WTC11 (cell line): Measurements from ENCODE around the gene FBRSL1. TPM values are rescaled to one million over a fixed set of nuclear protein-coding genes. Genes with fewer than 3 reads are reported as not detected.

Experiments used
- ATAC-seq: fragments of 200-7000 bp; cut with Tn5 transposase; 2 replicates; pipeline ENCODE4 v1.10.0; 2021; ENCODE audit warnings: mild to moderate bottlenecking, moderate library complexity
- CTCF ChIA-PET: fragments of 300-600 bp; sonication (Branson Sonifier 250); formaldehyde crosslinking; loops from one replicate; lab custom pipeline; 2021; ENCODE audit warnings: antibody characterized with exemption; lab: Charles Lee
- POLR2A ChIA-PET: fragments of 350-600 bp; sonication (Branson Sonifier 250); formaldehyde crosslinking; loops from one replicate; lab custom pipeline; 2021; ENCODE audit warnings: antibody characterized with exemption; lab: Charles Lee
- DNase-seq: peaks from one replicate; pipeline ENCODE4 v3.0.0; 2021; ENCODE audit warnings: low spot score
- H3K27ac Mint-ChIP-seq: 2 replicates; pipeline ENCODE4 v1.8.0; 2021; ENCODE audit warnings: mixed read lengths
- H3K27me3 Mint-ChIP-seq: 2 replicates; pipeline ENCODE4 v1.8.0; 2021; ENCODE audit warnings: low read depth, mild to moderate bottlenecking, moderate library complexity, mixed read lengths
- H3K36me3 Mint-ChIP-seq: 2 replicates; pipeline ENCODE4 v1.8.0; 2021; ENCODE audit warnings: mixed read lengths
- H3K4me1 Mint-ChIP-seq: 2 replicates; pipeline ENCODE4 v1.8.0; 2022; ENCODE audit warnings: mixed read lengths
- H3K4me3 Mint-ChIP-seq: 2 replicates; pipeline ENCODE4 v1.8.0; 2021; ENCODE audit warnings: mild to moderate bottlenecking, moderate library complexity, mixed read lengths
- H3K9me3 Mint-ChIP-seq: 2 replicates; pipeline ENCODE4 v1.8.0; 2021; ENCODE audit warnings: mixed read lengths
- ATF6 ChIP-seq: sonication (generic); formaldehyde crosslinking; IDR thresholded peaks from 2 replicates; pipeline ENCODE4 v1.8.1; 2023; ENCODE audit warnings: mild to moderate bottlenecking, missing genetic modification reagents
- CREM ChIP-seq: sonication (generic); formaldehyde crosslinking; IDR thresholded peaks from 2 replicates; pipeline ENCODE4 v1.8.1; 2022; ENCODE audit warnings: mild to moderate bottlenecking, missing genetic modification reagents, moderate library complexity
- E2F5 ChIP-seq: sonication (generic); formaldehyde crosslinking; IDR thresholded peaks from 2 replicates; pipeline ENCODE4 v1.8.1; 2022; ENCODE audit warnings: mild to moderate bottlenecking, moderate library complexity, missing genetic modification reagents
- ELF4 ChIP-seq: sonication (generic); formaldehyde crosslinking; IDR thresholded peaks from 2 replicates; pipeline ENCODE4 v1.8.1; 2022; ENCODE audit warnings: low read depth, mild to moderate bottlenecking, moderate library complexity, missing genetic modification reagents
- ETV6 ChIP-seq: sonication (generic); formaldehyde crosslinking; IDR thresholded peaks from 2 replicates; pipeline ENCODE4 v1.8.1; 2022; ENCODE audit warnings: mild to moderate bottlenecking, missing genetic modification reagents
- FOXP4 ChIP-seq: sonication (generic); formaldehyde crosslinking; IDR thresholded peaks from 2 replicates; pipeline ENCODE4 v1.8.0; 2022; ENCODE audit warnings: mild to moderate bottlenecking, missing genetic modification reagents
- GABPB1 ChIP-seq: sonication (generic); formaldehyde crosslinking; IDR thresholded peaks from 2 replicates; pipeline ENCODE4 v1.8.1; 2023; ENCODE audit warnings: mild to moderate bottlenecking, missing genetic modification reagents
- GRHL2 ChIP-seq: fragments of 250-450 bp; sonication (Bioruptor Pico); IDR thresholded peaks from 2 replicates; pipeline ENCODE4 v1.8.0; 2022; ENCODE audit warnings: mild to moderate bottlenecking, moderate library complexity; ENCODE audit not compliant: insufficient replicate concordance, severe bottlenecking
- HMGXB4 ChIP-seq: sonication (generic); formaldehyde crosslinking; IDR thresholded peaks from 2 replicates; pipeline ENCODE4 v1.8.1; 2023; ENCODE audit warnings: mild to moderate bottlenecking, moderate library complexity, missing genetic modification reagents
- JAZF1 ChIP-seq: fragments of 250-450 bp; sonication (Bioruptor Pico); IDR thresholded peaks from 2 replicates; pipeline ENCODE4 v1.9.0; 2021; ENCODE audit warnings: moderate library complexity, mild to moderate bottlenecking, inconsistent platforms
- KAT7 ChIP-seq: sonication (generic); formaldehyde crosslinking; IDR thresholded peaks from 2 replicates; pipeline ENCODE4 v1.8.1; 2023; ENCODE audit warnings: missing genetic modification reagents, mild to moderate bottlenecking, borderline replicate concordance
- OVOL2 ChIP-seq: fragments of 250-450 bp; sonication (Bioruptor Pico); IDR thresholded peaks from 2 replicates; pipeline ENCODE4 v1.9.0; 2021; ENCODE audit warnings: mild to moderate bottlenecking, borderline replicate concordance
- RORB ChIP-seq: fragments of 250-450 bp; sonication (Bioruptor Pico); IDR thresholded peaks from 2 replicates; pipeline ENCODE4 v1.9.0; 2021; ENCODE audit warnings: mild to moderate bottlenecking
- TP53 ChIP-seq: sonication (generic); formaldehyde crosslinking; IDR thresholded peaks from 2 replicates; pipeline ENCODE4 v1.8.1; 2023; ENCODE audit warnings: mild to moderate bottlenecking, missing genetic modification reagents
- ZNF232 ChIP-seq: sonication (generic); formaldehyde crosslinking; IDR thresholded peaks from 2 replicates; pipeline ENCODE4 v1.8.0; 2022; ENCODE audit warnings: mild to moderate bottlenecking, missing genetic modification reagents
- total RNA-seq: library from RNA; stranded (reverse); gene quantifications from 3 replicates; pipeline ENCODE4 v1.2.3, GENCODE V29; 2021
- TF ChIP-seq, protein P1 (sequence below): sonication (generic); formaldehyde crosslinking; conservative IDR thresholded peaks from 2 replicates; pipeline ENCODE4 v1.8.1; 2022; ENCODE audit warnings: mild to moderate bottlenecking, missing genetic modification reagents
- TF ChIP-seq, protein P2 (sequence below): sonication (generic); formaldehyde crosslinking; IDR thresholded peaks from 2 replicates; pipeline ENCODE4 v1.8.1; 2022; ENCODE audit warnings: low read depth, missing genetic modification reagents, borderline replicate concordance
- TF ChIP-seq, protein P3 (sequence below): sonication (generic); formaldehyde crosslinking; IDR thresholded peaks from 2 replicates; pipeline ENCODE4 v1.8.0; 2023; ENCODE audit warnings: missing genetic modification reagents

The FBRSL1 gene
- total RNA-seq, 1 experiment from 2014 or later = 129 TPM

DNA sequence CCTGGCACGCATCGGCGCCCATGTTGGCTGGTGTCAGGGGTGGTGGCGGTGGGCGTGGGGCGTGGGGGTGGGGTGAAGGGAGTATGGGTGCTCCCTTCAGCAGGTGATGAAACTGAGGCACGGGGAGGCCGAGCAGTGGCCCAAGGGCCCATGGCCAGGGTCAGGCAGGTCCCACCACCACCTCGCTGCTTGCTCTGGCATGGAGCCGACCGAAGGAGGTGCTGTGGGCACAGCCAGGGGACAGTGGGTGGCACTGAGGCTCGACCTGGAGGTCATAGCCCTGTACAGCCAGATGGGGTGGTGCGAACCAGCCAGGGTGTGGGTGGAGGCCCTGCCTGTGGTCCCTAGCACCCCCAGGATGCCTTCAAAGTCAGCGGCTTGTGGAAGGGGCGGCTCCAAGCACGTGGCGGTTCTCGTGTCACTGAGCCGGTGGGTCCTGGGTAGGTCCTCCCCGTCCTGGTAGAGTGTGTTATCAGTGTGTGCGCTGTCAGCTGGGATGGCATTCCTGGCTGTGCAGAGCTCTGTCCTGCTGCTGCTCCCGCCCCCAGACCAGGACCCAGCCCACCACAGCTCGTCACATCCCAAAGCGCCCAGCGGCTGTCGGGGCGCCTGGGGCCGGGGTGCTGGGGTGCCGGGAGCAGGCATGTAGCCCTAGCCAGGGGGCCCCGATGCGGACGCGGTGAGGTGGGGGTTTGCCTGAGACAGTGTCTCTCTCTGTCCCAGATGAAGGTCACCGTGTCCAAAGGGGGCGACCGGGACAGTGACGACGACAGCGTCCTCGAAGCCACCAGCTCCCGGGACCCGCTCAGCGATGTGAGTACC is 35.3 kb downstream of the FBRSL1 start:
- 0 out of 2 replicates have a peak, but pooled peaks cover 5% of the 10 kb centered on the region for H3K36me3 Mint-ChIP-seq
- peaks cover 5% of the 10 kb centered on the region; the same call in 1 of the 2 replicates for H3K9me3 Mint-ChIP-seq
- no peak for ATAC-seq
- no peak overlapping the region for H3K4me3 Mint-ChIP-seq
- peaks cover 28% of the 10 kb centered on the region for H3K27me3 Mint-ChIP-seq
- no peak overlapping the region for H3K27ac Mint-ChIP-seq
- TF ChIP-seq, protein P1, sequence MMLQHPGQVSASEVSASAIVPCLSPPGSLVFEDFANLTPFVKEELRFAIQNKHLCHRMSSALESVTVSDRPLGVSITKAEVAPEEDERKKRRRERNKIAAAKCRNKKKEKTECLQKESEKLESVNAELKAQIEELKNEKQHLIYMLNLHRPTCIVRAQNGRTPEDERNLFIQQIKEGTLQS (CRISPR knock-in tag) = no peak
- TF ChIP-seq RORB (no peak), ZNF232 (CRISPR knock-in tag) (no peak), FOXP4 (CRISPR knock-in tag) (no peak), GRHL2 (CRISPR knock-in tag) (no peak), ELF4 (CRISPR knock-in tag) (no peak), ATF6 (CRISPR knock-in tag) (no peak), ETV6 (CRISPR knock-in tag) (no peak), CREM (no peak), OVOL2 (CRISPR knock-in tag) (no peak), KAT7 (CRISPR knock-in tag) (no peak), GABPB1 (CRISPR knock-in tag) (no peak), E2F5 (CRISPR knock-in tag) (no peak), TP53 (CRISPR knock-in tag) (no peak), JAZF1 (CRISPR knock-in tag) (no peak), HMGXB4 (CRISPR knock-in tag) (no peak)
- TF ChIP-seq, protein P2, sequence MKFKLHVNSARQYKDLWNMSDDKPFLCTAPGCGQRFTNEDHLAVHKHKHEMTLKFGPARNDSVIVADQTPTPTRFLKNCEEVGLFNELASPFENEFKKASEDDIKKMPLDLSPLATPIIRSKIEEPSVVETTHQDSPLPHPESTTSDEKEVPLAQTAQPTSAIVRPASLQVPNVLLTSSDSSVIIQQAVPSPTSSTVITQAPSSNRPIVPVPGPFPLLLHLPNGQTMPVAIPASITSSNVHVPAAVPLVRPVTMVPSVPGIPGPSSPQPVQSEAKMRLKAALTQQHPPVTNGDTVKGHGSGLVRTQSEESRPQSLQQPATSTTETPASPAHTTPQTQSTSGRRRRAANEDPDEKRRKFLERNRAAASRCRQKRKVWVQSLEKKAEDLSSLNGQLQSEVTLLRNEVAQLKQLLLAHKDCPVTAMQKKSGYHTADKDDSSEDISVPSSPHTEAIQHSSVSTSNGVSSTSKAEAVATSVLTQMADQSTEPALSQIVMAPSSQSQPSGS (CRISPR knock-in tag) = no peak
- TF ChIP-seq, protein P3, sequence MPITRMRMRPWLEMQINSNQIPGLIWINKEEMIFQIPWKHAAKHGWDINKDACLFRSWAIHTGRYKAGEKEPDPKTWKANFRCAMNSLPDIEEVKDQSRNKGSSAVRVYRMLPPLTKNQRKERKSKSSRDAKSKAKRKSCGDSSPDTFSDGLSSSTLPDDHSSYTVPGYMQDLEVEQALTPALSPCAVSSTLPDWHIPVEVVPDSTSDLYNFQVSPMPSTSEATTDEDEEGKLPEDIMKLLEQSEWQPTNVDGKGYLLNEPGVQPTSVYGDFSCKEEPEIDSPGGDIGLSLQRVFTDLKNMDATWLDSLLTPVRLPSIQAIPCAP (CRISPR knock-in tag) = no peak
- DNase-seq = no peak
- CTCF ChIA-PET = interaction anchor here (0.9 to 3.5 kb wide), 7 partner anchors 11 to 111 kb away, joined by 3 to 21 read pairs (median 9); no protein-coding TSS in a partner anchor
- peaks cover 5% of the 10 kb centered on the region for H3K4me1 Mint-ChIP-seq
- POLR2A ChIA-PET = interaction anchor here (0.5 kb wide), 1 partner anchor 17 kb away, joined by 3 read pairs; no protein-coding TSS in a partner anchor
